Prostate gland (tissue), 2 donors: ENCODE measurements around the gene SLC10A7. TPM values are rescaled to one million over a fixed set of nuclear protein-coding genes. Genes with fewer than 3 reads are reported as not detected.

Experiments
- DNase-seq: peaks from one replicate; pipeline ENCODE4 v3.0.0-alpha.2; 2019; ENCODE audit warnings: low spot score
- H3K27ac ChIP-seq, 2 donors: fragments of 200-600 bp; sonication (generic); 2 replicates each; pipeline ENCODE4 v1.5.1; 2017 to 2019
- H3K27me3 ChIP-seq: fragments of 200-600 bp; sonication (generic); replicated peaks from 2 replicates; pipeline ENCODE4 v1.5.1; 2019; ENCODE audit not compliant: insufficient read depth
- H3K36me3 ChIP-seq, 2 donors: fragments of 200-600 bp; sonication (generic); 1 replicate in 1 of 2; 2 replicates in 1 of 2; pipeline versions ENCODE4 v1.5.1 to v1.8.1; 2017 to 2019
- H3K4me1 ChIP-seq: fragments of 200-600 bp; sonication (generic); replicated peaks from 2 replicates; pipeline ENCODE4 v1.5.1; 2019
- H3K4me3 ChIP-seq, 2 donors: fragments of 200-600 bp; sonication (generic); 2 replicates each; pipeline ENCODE4 v1.5.1; 2017 to 2019
- H3K9me3 ChIP-seq: fragments of 200-600 bp; sonication (generic); 2 replicates; pipeline ENCODE4 v1.5.1; 2017
- POLR2A ChIP-seq: fragments of 450-650 bp; IDR thresholded peaks from one replicate; pipeline ENCODE4 v1.6.1; 2016; ENCODE audit warnings: antibody characterized with exemption, mild to moderate bottlenecking
- POLR2AphosphoS5 ChIP-seq: sonication (generic); formaldehyde crosslinking; IDR thresholded peaks from one replicate; pipeline ENCODE4 v1.6.1; 2017; ENCODE audit warnings: antibody characterized with exemption
- WGBS: methylation state at CpG from one replicate; pipeline ENCODE4 v1.1.5; 2018; 5-methylcytosine and 5-hydroxymethylcytosine counted together
- intact Hi-C: fragments of 100-400 bp; cut with DNase I; formaldehyde crosslinking; loops from one replicate; pipeline ENCODE4 v1.14.2; 2022
- microRNA-seq: library from miRNA; unstranded; fragments of <30 nt; microRNA quantifications from one replicate; pipeline ENCODE4, GENCODE V29; 2016
- small RNA-seq, 2 donors: library from RNA; depleted of rRNA; stranded (forward); fragments of <200 nt; gene quantifications; one replicate each; pipeline ENCODE3, GENCODE V24; 2016
- total RNA-seq, 2 donors: library from RNA; depleted of rRNA; stranded (reverse); fragments of >200 nt; gene quantifications; one replicate each; pipeline ENCODE4 v1.1.0, GENCODE V29; 2016
- TF ChIP-seq, protein P1 (sequence below), 4 experiments: fragments of 200-600 bp in 2 of 4; fragments of 450-650 bp in 2 of 4; sonication (generic) in 2 of 4; IDR thresholded peaks; 1 replicate in 3 of 4; 2 replicates in 1 of 4; pipeline ENCODE4 v1.5.1; 2016 to 2019; ENCODE audit warnings: antibody characterized with exemption in 4 of 4, mild to moderate bottlenecking in 2 of 4, moderate library complexity in 2 of 4

Gene SLC10A7
- total RNA-seq, 2 donors from 2014 or later = 9.9 to 11.2 TPM

DNA sequence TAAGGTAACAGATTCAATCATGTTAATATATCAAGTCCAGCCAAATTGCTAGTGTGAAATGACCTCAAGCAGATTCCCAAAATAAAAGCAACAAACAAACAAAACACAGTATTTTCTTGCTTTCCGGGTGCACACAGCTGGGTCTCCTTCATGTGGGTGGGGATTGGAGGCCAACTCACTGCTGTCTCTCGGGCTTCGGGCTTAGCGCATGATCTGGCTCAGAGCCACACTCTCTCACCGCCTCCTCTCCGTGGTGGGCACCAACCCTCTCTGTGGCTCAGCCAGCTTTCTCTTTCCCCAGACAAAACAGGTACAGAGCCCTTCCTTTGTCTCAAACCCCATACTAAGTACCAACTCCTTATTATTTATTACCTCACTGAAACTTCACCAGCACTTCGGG is 310.3 kb downstream of the SLC10A7 start:
- intact Hi-C loops = no loop called here
- Histone ChIP-seq H3K27me3 (no peaks in the 10 kb centered on the region), H3K9me3 (no peaks in the 10 kb centered on the region), H3K27ac (no peak overlapping the region), H3K36me3 (no peaks in the 10 kb centered on the region), H3K4me3 (no peak overlapping the region), H3K4me1 (no peaks in the 10 kb centered on the region)
- no peak for DNase-seq
- WGBS = 71% methylated on average over 7 of the region's 7 CpGs
- TF ChIP-seq POLR2A = no peak
- TF ChIP-seq, protein P1, sequence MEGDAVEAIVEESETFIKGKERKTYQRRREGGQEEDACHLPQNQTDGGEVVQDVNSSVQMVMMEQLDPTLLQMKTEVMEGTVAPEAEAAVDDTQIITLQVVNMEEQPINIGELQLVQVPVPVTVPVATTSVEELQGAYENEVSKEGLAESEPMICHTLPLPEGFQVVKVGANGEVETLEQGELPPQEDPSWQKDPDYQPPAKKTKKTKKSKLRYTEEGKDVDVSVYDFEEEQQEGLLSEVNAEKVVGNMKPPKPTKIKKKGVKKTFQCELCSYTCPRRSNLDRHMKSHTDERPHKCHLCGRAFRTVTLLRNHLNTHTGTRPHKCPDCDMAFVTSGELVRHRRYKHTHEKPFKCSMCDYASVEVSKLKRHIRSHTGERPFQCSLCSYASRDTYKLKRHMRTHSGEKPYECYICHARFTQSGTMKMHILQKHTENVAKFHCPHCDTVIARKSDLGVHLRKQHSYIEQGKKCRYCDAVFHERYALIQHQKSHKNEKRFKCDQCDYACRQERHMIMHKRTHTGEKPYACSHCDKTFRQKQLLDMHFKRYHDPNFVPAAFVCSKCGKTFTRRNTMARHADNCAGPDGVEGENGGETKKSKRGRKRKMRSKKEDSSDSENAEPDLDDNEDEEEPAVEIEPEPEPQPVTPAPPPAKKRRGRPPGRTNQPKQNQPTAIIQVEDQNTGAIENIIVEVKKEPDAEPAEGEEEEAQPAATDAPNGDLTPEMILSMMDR (IDR thresholded peaks at IDR 0.05) = no peak

DNA sequence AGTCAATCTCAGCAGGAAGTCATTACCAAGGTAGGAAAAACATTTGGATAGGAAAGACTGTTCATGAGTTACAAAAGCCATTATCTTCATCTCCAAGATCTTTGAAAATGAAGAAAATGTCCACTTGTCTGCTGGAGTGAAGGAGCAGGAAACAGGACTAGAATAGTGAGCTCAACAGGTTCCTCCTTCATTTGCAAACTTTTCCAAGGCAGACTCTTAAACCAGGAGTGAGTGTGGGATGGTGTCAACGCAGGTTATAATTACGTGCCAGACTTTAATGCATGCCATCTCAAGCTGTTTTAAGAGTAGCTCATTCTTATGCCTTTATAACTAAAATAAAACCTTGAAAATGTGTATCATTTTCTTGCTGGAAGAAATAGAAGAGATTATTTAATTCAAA is 310.9 kb downstream of the SLC10A7 start:
- no peaks in the 10 kb centered on the region for H3K36me3 ChIP-seq
- DNase-seq = no peak
- H3K27ac ChIP-seq = no peak overlapping the region
- 47% methylated on average over 2 of the region's 2 CpGs for WGBS
- no peaks in the 10 kb centered on the region for H3K27me3 ChIP-seq
- TF ChIP-seq, protein P1 (IDR thresholded peaks at IDR 0.05) = no peak
- TF ChIP-seq POLR2AphosphoS5 (no peak), POLR2A (no peak)
- intact Hi-C loops = no loop called here
- H3K9me3 ChIP-seq = no peaks in the 10 kb centered on the region
- H3K4me1 ChIP-seq = no peaks in the 10 kb centered on the region
- H3K4me3 ChIP-seq = no peak overlapping the region

DNA sequence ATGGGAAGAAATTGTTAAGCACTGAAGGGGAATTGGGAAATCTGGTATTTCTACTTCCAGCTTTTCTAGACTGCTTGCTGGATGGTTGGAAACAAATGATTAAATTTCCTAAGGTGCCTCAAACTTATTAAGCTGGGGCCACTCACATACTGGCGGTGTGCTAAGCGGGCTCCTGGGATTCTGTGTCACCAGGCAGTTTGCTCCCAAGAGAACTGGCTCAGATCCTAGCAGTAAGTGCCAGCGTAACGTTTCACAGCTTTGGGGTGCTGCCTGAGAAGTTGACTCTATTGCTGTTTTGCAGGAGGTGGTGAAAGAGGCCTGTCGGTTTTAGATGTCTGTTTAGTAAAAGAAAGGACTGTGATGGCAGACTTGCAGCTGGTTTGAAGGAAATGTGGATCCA is 314.3 kb downstream of the SLC10A7 start:
- no peak overlapping the region for H3K27ac ChIP-seq
- no peaks in the 10 kb centered on the region for H3K36me3 ChIP-seq
- no peak for DNase-seq
- intact Hi-C loops = no loop called here
- H3K27me3 ChIP-seq = no peaks in the 10 kb centered on the region
- no peaks in the 10 kb centered on the region for H3K9me3 ChIP-seq
- no peak overlapping the region for H3K4me3 ChIP-seq
- H3K4me1 ChIP-seq = no peaks in the 10 kb centered on the region
- no peak for TF ChIP-seq POLR2A
- TF ChIP-seq, protein P1 (IDR thresholded peaks at IDR 0.05) = no peak
- no peak for TF ChIP-seq POLR2AphosphoS5
- 69% methylated on average over 5 of the region's 5 CpGs for WGBS

Small RNA genes within 50 kb of the gene (microRNA-seq; reads per million reads assigned to microRNA genes)
- gene MIR7849 = not detected

Small RNA genes within 50 kb of the gene (small RNA-seq; reads per million reads assigned to genes)
- 0 reads per million in 2 donors for gene MIR7849

Other genes with a start within 250 kb of the SLC10A7 start
- under 1 TPM in 1 of 2 donors, not detected in 1; 0.51 TPM for gene POU4F2, start 117.0 kb upstream of the SLC10A7 start, total RNA-seq